Retinal pigment epithelial cell (primary cell): Measurements from ENCODE around the gene ZIC5.

ENCODE experiments used
- DNase-seq: peaks from one replicate; pipeline ENCODE4 v3.0.0-alpha.2; 2010; ENCODE audit warnings: low read depth
- H3K4me3 ChIP-seq: 2 replicates; pipeline ENCODE4 v1.5.1; 2011; ENCODE audit warnings: mild to moderate bottlenecking, low read length, control low read depth, moderate library complexity
- CTCF ChIP-seq: conservative IDR thresholded peaks from 2 replicates; pipeline ENCODE4 v1.5.1; 2011; ENCODE audit warnings: low read depth, low read length, control low read depth, inconsistent platforms

ZIC5 gene

GRCh38 chr13:99995589-99996380 lies 24.2 kb upstream of the ZIC5 start:
- no peak overlapping the region for H3K4me3 ChIP-seq
- DNase-seq: no peak
- no peak for TF ChIP-seq CTCF

- no peak for DNase-seq
- H3K4me3 ChIP-seq: no peak overlapping the region
- no peak for TF ChIP-seq CTCF
Measured at GRCh38 chr13:99995104-99995588, 23.6 kb upstream of the ZIC5 start.

GRCh38 chr13:99994638-99995020 lies 23.1 kb upstream of the ZIC5 start:
- no peak for DNase-seq
- H3K4me3 ChIP-seq: no peak overlapping the region
- no peak for TF ChIP-seq CTCF

- no peak for TF ChIP-seq CTCF
- DNase-seq: no peak
- H3K4me3 ChIP-seq: no peak overlapping the region
Measured at GRCh38 chr13:99993660-99994637, 22.4 kb upstream of the ZIC5 start.

GRCh38 chr13:99992949-99993351 lies 21.4 kb upstream of the ZIC5 start:
- DNase-seq: no peak
- no peak for TF ChIP-seq CTCF
- no peak overlapping the region for H3K4me3 ChIP-seq

GRCh38 chr13:99991828-99992775 lies 20.5 kb upstream of the ZIC5 start:
- no peak for DNase-seq
- no peak overlapping the region for H3K4me3 ChIP-seq
- no peak for TF ChIP-seq CTCF
